ENCODE results near the gene FGD4.

DNA sequence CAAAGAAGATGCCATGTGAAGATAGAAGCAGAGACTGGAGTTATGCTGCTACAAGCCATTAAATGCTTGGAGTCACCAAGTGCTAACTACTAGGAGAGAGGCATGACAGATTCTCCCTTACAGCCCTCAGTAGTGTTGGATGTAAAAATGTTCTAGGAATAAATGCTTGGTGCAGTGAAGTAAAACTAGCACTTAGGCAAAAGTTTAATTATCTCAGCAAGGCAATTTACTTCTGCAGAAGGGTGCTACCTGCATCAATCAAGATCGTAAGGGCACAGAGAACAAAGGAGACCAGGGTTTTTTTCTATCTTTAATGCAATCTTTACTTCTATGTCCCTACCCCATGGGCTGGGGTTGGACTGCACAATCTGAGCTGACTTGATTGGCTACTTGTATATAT is 270.2 kb downstream of the FGD4 start:
- TF ChIP-seq POLR2A (IDR thresholded peaks at IDR 0.05; ENCODE audit: low read depth, low read length) (no peak), POLR2AphosphoS5 (IDR thresholded peaks at IDR 0.05; ENCODE audit: low read depth, low read length) (no peak), PAX5 (IDR thresholded peaks at IDR 0.05; ENCODE audit: insufficient read depth, low read length, severe bottlenecking) (no peak), POU2F2 (IDR thresholded peaks at IDR 0.05; ENCODE audit: low read depth, low read length) (no peak), TAF1 (IDR thresholded peaks at IDR 0.05; ENCODE audit: low read depth, low read length) (no peak), SPI1 (IDR thresholded peaks at IDR 0.05; ENCODE audit: low read depth, low read length) (no peak)
